Measurements from ENCODE around the gene SBF1.
"Not testable (repeated sequence)": the region's sequence is repeated elsewhere in the genome, so short reads cannot be mapped to it uniquely, and the experiment has no call there.

SBF1 gene

DNA sequence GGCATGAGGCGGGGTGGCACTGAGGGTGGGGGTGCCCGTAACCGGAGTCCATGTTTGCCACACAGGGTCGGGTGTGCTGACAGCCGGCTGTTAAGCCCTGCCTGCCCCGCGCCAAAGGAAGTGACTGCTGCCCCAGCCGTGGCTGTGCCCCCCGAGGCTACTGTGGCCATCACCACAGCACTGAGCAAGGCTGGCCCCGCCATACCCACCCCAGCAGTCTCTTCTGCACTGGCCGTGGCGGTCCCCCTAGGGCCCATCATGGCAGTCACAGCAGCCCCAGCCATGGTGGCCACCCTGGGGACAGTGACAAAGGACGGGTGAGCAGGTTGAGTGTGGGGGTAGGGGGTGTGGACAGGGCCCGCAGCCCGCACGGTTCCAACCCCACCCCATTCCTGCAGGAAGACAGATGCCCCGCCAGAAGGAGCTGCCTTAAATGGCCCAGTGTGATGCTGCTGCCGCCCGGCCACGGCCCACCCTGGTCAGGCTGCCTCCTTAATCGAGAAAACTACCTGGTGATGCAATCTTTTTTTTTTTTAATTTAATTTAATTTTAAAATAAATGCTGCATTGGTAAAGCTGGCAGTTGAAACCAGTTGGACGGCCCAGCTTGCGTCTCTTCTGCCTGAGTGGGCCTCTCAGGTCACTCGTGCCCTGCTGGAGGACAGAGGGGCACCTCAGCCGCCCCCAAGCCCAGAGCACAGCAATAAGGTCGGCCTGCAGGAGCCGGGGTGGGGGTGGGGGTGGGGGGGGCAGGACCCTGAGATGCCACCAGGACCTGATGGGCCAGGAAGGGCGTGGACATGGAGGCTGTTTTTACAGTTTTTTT, 30.8 kb downstream of the SBF1 start:
- no peak for DNase-seq

DNA sequence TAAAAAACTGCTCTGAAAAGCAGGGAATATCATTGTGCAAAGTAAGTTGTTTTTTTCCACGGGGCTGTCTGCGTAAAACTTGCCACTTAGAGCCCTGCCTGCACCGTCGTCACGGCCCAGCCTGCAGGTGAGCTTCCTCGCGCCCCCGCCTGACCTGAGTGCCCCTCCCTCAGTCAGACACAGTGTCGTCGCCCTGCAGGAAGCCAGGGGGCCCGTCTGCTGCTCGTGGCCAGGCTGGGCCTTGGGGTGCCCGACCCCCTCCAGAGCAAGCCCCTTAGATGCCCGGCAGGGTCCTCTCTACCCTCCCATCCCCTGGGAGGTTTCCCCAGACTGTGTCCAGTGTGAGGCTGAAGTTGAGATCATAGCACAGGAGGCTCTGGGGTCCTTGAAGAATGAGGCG, 31.6 kb downstream of the SBF1 start:
- no peak for DNase-seq

DNA sequence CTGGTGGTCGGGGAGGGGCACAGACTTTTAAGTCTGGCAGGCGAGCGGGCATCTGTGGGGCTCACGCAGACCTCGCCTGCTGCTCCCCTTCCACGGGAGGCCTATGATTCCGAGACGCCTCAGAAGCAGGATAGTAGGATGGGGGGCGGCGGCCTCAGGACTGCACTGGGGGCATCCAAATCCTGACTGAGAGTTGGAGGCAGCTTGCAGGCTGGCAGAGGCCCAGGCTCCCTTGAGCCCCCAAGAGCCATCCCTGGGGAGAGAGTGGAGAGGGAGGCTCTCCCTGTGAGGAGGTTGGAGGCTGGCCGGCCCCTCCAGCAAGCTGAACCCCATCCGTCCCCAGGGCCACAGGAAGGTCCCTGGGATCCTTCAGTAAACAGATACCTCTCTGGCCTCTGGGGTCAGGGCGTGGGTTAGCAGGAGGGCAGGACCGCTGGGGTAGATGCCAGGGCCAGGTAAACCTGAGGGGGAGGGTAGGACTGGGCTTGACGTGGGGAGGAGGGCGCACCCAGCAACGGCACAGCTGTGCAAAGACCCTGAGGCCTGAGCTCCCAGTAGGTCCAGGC, 33.3 kb downstream of the SBF1 start:
- DNase-seq = no peak

DNA sequence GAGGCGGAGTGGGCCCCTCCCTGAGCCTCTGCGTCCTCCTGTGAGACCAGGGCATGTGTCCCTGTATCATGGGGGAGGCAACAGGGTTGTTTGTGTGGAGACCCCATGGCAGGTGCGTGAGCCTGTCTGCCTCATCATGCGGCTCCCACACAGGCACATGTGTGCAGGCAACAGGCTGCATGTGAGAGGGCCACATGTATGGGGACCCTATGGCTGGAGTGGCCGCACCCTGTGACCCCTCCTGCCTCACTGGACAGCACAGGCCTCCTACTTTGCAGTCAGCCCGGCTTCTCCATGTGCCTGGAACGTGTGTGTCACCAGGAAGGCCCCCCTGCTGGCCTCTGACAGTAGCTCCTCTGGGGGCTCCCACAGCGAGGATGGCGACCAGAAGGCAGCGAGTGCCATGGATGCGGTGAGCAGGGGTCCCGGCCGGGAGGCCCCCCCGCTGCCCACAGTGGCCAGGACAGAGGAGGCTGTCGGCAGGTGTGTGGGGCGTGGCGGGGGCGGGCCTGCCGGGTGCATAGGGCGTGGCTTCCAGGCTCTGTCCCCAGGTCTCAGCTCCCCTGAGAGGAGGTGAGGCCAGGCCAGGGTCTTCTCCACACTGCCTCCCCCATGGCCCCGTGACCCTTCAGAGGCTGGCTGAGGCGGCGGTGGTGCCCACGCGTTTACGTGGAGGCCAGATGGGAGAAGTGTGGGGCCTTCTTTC, 34.1 kb downstream of the SBF1 start:
- DNase-seq = no peak

DNA sequence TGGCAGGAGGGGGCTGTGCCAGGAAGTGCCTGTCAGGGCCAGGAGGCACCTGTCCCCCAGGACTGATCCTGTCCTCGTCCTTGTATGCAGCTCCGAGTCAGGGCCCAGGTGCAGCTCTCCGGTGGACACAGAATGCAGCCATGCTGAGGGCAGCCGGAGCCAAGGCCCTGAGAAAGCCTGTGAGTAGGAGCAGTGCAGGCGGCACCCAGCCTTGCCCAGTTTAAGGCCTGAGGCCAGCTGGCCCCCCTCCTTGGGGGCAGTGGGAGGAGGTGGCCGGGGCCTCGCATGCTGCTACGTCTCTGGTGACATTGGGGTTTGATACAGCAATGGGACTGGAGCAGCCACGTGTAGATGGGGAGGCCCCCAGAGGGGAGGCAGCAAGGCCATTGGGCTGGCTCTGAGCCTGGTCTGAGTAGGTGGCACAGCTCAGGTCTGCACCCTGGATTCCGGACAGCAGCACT, 34.9 kb downstream of the SBF1 start:
- no peak for DNase-seq

DNA sequence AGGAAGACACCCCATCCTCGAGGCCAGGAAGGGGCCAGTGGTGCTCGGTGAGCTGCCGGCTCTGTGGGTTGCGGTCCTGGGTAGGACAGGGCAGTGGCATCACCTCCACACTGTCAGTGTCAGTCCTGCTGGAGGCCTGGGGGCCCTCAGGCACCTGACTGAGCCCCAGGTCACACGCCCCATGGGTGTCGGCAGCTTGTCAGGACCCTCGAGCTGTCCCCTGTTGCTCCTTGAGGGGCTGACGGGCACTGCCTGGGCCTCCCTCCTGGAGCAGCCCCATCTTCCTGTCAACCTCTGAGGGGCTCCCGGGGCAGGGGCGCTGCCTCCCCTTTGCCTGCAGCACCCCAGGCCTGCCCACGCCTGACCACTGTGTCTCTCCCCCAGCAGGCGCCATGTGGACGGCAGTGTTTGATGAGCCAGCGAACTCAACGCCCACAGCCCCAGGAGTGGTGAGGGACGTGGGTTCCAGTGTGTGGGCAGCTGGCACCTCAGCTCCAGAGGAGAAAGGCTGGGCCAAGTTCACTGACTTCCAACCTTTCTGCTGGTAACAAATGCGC, 35.4 kb downstream of the SBF1 start:
- DNase-seq = no peak

DNA sequence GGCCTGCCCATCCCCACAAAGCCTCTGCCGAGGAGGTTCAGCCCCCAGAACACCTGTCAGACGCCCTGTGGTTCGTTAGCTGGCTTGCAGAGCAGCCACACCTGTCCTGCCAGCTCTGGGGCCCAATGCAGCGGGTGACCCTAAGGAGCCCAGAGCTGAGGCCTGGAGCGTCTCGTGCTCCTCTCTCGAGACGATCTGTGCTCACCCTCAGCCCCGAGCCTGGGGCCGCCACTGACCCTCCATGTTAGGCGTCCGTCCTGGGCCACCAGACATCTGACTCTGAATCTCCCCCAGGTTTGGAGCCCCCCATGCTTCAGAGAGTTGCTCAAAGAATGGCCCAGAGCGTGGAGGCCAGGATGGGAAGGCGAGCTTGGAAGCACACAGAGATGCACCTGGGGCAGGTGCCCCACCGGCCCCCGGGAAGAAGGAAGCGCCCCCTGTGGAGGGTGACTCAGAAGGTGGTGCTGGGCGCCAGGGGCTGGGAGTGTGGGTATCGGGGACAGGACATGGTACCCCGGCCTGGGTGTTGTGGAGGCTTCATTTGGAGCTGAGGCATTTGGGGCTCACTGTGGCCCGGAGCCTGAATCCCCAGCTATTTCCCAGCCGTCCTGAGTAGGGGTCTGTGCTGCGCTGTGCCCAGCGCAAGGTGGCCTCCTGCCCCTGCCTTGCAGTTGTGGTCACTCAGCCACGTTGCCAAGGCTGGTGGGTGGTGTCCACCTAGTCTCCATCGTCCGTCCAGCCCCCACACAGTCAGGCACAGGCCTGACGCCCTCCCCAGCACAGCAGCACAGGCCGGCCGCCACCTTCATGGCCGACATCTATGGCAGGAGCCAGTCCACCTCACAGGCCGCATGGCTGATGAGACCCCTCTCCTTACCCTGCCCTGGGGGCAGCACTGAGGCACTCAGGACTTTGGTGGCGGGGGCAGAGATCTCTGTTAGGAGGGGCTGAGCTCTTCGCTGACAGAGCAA, 36.2 kb downstream of the SBF1 start:
- no peak for DNase-seq

DNA sequence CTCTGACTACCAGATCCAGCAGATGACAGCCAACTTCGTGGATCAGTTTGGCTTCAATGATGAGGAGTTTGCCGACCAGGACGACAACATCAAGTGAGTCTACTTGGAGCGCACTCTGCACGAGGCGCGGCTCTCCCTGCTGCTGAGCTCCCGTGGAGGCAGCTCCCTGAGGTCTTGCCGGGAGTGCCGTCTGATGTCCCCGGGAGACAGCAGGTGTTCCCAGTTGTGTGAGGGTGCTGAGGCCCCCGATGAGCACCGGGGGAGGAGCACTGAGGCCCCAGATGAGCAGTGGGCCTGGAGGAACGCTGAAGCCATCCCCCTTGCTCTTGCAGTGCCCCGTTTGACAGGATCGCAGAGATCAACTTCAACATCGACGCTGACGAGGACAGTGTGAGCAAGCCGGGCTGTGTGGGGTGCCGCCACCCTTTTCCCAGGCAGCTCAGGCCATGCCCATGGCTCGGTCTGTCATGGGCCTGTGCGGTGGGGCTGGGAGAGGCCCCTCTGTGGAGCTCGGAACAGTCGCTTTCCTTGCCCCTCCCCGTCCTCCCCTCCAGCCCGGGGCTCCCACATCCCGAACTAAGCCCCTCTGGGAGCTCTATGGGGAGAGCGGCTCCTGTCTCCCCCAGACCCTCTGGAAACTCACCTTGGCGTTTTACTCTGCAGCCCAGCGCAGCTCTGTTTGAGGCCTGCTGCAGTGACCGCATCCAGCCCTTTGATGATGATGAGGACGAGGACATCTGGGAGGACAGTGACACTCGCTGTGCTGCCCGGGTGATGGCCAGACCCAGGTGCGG, 37.1 kb downstream of the SBF1 start:
- DNase-seq = no peak

DNA sequence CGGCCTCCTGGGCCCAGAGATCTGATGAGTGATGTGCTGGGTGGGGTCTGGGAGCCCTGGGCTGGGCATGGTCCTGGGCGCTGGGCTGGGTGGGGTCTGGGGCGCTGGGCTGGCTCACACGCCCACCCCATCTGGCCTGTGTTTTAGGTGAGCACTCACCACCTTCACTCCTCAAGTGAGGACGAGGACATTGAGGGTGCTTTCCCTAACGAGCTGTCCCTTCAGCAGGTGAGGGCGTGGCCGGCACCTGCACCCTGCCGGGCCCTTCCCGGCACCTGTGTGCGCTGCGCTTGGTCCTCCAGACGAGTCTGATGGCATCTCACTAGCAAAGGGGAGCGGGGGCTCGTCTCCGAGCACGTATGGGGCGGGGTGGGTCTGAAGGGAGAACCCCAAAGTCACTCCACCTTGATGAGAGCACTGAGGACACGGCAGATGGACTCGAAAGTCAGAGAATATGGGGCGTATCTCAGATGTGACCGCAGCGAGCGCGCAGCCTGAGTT, 37.9 kb downstream of the SBF1 start:
- DNase-seq = no peak

DNA sequence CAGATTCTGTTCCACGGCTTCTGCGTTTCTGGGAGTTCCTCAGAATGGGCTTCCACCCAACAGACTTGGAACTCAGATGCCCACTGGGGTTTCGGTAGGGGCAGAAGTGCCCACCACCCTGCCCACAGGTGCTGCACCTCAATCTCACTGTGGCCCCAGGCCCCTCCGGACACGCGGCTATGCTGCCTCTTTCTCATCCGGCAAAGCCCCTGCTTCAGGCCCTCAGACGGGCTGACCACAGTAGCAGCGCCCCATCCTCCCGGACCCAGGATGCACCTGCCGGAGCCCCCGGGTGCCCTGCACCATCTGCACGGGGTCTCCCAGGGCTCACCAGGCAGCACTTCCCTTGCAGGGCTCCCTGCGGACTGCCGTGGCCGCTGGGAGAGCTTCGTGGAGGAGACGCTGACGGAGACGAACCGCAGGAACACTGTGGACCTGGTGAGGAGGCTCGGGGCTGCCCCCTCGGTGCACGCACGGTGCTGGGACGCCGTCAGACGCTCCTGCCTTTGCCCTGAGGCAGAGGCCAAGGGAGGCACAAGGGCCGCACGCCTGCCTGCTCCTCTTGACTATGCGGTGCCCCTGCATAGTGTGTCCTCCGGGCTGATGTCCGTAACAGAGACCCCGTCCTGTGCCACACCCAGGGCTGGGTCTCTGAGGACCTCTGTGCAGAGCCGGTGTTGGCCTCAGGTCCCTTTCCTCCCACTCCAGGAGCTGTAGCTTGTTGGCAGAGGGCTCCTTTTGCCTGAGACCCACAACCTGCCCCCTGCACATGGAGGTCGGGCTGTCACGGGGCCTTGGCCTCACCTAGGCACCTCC, 38.6 kb downstream of the SBF1 start:
- DNase-seq = no peak

DNA sequence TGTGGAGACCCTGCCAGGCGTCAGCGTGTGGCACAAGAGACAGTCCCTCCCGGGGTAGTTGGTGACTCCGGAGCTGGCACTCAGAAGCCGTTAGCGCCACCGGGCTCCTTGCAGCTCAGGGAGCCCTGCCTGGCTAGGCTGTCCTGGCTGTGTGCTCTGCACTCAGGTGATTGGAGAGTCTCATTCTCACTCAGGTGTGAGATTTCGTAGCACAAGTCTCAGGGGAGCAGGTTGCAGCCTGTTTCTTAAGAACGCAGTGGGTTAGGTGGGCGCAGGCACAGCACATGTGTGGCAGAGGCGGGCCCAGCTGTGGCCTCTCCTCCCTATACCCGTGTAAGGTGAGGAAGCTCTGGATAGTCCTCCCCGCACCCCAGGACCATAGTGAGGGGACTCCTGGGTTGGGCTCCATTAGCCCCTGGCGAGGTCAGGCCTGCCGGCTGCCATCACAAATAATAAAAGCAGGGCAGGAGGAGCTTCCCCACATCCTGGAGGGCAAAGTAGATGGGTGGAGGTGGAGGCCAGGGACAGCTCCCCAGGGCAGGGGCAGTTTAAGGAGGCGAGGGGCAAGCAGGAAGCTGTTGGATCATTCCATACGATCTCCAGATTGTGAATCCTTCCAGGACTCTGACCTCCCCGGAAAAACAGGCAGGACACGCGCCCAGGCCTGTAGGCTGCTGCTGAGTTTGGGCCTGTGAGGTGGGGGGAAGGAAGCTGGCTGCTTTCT, 39.4 kb downstream of the SBF1 start:
- DNase-seq = no peak

DNA sequence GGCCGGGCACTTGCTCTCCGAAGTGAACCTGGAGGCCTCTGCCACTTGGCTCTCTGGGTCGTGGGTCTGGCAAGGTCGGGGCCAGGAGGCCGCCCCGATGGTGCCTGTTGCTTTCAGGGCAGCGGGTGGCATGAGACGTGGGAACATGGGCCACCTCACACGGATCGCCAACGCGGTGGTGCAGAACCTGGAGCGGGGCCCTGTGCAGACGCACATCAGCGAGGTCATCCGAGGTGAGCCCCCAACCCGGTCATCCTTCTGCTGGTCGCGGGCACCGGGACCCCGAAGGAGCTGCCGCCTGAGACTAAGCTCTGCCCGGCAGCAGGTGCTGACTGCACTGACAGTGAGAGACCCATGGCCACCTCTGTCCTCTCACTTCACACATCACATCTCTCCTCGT, 40.0 kb downstream of the SBF1 start:
- DNase-seq = no peak

DNA sequence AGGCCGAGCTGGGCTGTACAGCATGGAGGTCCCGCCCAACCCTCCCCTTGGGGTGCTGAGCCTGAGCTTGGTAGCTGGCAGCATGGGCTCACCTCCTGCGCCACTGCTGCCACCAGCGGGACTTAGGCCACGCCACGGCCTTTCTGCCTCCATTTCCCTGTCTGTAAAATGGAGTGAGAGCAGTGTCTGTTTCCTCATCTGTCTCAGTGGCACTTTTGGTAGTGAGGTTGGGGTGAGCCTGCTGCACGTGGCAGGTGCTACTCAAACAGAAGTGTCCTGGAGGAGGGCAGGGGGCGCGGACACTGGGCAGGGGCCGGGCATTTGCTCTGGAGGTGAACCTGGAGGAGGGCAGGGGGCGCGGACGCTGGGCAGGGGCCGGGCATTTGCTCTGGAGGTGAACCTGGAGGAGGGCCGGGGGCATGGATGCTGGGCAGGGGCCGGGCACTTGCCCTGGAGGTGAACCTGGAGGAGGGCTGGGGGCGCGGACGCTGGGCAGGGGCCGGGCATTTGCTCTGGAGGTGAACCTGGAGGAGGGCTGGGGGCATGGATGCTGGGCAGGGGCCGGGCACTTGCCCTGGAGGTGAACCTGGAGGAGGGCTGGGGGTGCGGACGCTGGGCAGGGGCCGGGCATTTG, 41.8 kb downstream of the SBF1 start:
- not testable (repeated sequence) for DNase-seq

DNA sequence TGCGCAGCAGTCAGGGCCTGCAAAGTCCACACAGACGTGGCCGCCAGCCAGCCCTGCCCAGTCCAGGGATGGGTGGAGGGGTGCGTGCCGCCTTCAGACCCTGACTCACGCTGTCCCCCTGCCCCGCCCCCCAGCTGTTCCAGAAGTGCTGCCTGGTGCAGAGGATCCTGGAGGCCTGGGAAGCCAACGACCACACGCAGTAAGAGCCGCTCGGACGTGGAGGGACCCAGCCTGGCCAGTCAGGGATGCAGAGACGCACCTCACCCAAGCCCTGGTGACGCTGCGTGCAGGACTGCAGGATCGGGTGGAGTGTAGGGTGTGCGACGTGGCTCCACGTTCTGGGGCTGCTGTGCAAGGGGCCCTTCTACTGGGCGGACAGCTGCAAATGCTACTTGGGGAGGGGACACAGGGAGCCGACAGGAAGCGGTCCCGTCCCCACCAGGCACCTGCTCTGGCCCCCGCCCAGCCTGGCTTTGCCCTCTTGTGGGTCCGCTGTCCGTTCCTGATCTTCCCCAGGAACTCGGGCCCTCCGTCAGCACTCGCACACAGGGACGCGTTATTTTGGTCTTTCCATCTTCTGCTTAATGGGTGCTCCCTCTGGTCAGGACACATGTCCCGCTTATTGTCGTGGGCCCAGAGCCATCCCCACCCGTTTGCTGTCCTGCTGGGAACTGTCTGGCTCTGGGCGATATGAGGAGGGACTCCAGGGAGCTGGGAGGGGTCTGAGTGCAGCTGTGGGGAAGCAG, 42.5 kb downstream of the SBF1 start:
- DNase-seq = no peak

DNA sequence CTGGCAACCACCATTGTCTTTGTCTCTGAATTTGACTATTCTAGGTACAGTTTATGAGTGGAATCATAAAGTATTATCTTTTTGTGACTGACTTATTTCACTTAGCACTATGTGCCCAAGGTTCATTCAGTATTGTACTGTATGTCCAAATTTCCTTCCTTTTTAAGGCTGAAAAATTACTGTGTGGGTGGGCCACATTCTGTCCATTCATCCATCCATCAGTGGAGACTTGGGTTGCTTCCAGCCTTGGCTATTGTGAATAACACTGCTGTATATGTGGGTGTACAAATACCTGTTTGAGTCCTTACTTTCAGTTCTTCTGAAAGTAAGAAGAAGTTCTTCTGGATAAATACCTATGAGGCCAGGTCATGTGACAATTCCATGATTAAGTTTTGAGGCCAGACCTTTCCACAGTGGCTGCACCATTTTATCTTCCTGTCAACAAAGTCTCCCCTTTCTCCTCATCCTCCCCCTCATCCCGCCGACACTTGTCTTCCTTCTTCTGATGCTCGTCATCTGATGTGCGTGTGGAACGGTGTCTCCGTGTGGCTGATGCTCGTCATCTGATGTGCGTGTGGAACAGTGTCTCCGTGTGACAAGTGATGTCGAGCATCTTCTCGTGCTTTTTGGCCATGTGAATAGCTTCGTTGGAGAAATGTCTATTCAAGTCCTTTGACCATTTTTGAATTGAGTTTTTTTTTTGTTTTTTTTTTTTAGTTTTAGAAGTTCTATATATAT, 49.5 kb downstream of the SBF1 start:
- DNase-seq = no peak

DNA sequence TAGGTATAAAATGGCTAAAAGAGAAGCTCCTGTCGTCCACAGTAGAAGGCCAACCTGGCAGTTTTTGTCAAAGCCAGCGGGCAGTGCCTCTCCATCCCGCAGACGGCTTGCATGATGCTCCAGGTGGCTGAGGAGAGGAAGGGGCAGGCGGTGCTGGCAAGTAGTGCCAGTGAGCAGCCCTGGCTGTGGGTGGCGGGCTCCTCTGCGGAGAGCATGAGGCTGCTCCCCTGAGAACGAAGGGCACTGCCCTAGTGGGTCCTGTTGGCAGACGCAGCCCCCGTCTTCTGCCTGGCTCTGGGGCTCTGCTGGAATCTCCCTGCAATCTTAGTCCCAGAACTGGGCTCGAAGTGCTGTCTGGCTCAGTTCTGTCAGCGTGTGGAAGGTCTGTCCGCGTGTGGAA, 50.9 kb downstream of the SBF1 start:
- no peak for DNase-seq

DNA sequence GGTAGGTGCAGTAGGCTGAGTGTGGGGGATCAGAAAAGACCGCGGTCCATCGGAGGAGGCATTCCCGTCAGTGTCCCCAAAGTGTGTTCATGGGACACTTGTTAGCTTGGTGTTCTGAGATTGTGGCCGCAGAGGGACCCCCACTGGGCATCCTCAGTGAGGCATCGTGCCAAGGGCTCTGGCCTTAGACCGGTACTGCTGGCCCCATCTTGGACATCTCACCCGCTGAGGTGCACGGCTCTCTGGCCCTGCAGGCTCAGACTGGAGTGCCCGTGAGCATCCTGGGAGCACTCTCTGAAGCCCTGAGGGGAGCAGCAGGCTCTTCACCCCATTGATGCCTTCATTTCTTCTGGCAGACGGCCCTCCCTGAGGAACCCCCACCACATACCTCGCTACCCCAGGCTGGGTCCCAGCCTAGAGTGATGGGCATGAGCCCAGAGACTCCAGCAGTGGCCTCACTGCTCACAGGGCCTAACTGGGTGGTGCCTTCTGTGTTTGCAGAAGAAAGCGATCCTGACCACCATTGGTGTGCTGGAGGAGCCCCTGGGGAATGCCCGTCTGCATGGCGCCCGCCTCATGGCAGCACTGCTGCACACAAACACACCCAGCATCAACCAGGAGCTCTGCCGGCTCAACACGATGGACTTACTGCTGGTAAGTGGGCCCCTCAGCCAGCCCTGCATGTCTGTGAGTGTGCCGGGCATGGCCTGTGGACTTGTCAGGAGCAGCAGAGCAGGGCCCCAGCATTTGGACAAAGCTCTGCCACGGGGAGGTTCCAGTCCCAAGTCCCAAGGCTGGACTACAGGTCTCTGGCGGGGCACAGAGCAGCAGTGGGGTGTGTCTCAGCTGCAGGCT, 51.6 kb downstream of the SBF1 start:
- DNase-seq = no peak
